CD4-positive, CD25-positive, alpha-beta regulatory T cell (primary cell): Measurements from ENCODE around the gene ALS2. TPM values are rescaled to one million over a fixed set of nuclear protein-coding genes. Genes with fewer than 3 reads are reported as not detected.

Source experiments
- ATAC-seq, 2 donors: fragments of 150-1000 bp; cut with Tn5 transposase; one replicate each; pipeline ENCODE4 v1.10.0; 2021; ENCODE audit warnings: low read depth in 2 of 2, moderate number of reproducible peaks in 2 of 2, moderate library complexity in 1 of 2
- DNase-seq, 3 donors: peaks; one replicate each; pipeline versions ENCODE4 v3.0.0 to v3.0.0-alpha.2; 2012 to 2022; ENCODE audit warnings: mixed read lengths in 1 of 3
- H3K27ac ChIP-seq: one replicate; pipeline ENCODE4 v1.7.0; 2013; ENCODE audit warnings: mild to moderate bottlenecking, low read length; ENCODE audit not compliant: insufficient read depth, poor library complexity, severe bottlenecking
- H3K27me3 ChIP-seq: one replicate; pipeline ENCODE4 v1.7.0; 2013; ENCODE audit warnings: low read length; ENCODE audit not compliant: control insufficient read depth, insufficient read depth
- H3K36me3 ChIP-seq: one replicate; pipeline ENCODE4 v1.7.0; 2013; ENCODE audit warnings: mild to moderate bottlenecking, low read length, moderate library complexity; ENCODE audit not compliant: control insufficient read depth, insufficient read depth
- H3K4me1 ChIP-seq: 2 replicates; pipeline ENCODE4 v1.7.0; 2013; ENCODE audit warnings: mild to moderate bottlenecking, low read length; ENCODE audit not compliant: insufficient read depth, control insufficient read depth, poor library complexity, severe bottlenecking
- H3K4me3 ChIP-seq: one replicate; pipeline ENCODE4 v1.7.0; 2013; ENCODE audit warnings: low read depth, mild to moderate bottlenecking, low read length, moderate library complexity
- H3K9me3 ChIP-seq, 2 experiments: 1 replicate in 1 of 2; 2 replicates in 1 of 2; pipeline ENCODE4 v1.7.0; 2013; ENCODE audit warnings: low read length in 2 of 2, mild to moderate bottlenecking in 1 of 2, moderate library complexity in 1 of 2; ENCODE audit not compliant: control insufficient read depth in 2 of 2
- H3K27ac Mint-ChIP-seq, 3 donors: one replicate each; pipeline ENCODE4 v1.8.0; 2020 to 2022; ENCODE audit warnings: mild to moderate bottlenecking in 3 of 3, mixed read lengths in 3 of 3, moderate library complexity in 2 of 3
- H3K27me3 Mint-ChIP-seq: one replicate; pipeline ENCODE4 v1.8.0; 2022; ENCODE audit warnings: mild to moderate bottlenecking, mixed read lengths
- H3K36me3 Mint-ChIP-seq: one replicate; pipeline ENCODE4 v1.8.0; 2020; ENCODE audit warnings: mixed read lengths
- H3K4me1 Mint-ChIP-seq, 4 donors: one replicate each; pipeline ENCODE4 v1.8.0; 2020 to 2022; ENCODE audit warnings: mixed read lengths in 4 of 4, mild to moderate bottlenecking in 1 of 4
- H3K4me3 Mint-ChIP-seq, 4 donors: one replicate each; pipeline ENCODE4 v1.8.0; 2020 to 2022; ENCODE audit warnings: mild to moderate bottlenecking in 4 of 4, mixed read lengths in 4 of 4, moderate library complexity in 3 of 4
- H3K9me3 Mint-ChIP-seq, 7 donors: one replicate each; pipeline ENCODE4 v1.8.0; 2020 to 2022; ENCODE audit warnings: mixed read lengths in 7 of 7, mild to moderate bottlenecking in 3 of 7, moderate library complexity in 2 of 7
- polyA plus RNA-seq, 4 donors: library from polyadenylated mRNA; unstranded; fragments of 300-500 nt; fragmentation: Illumina TruSeq; gene quantifications; one replicate each; pipeline ENCODE4 v1.2.3, GENCODE V29; 2021
- total RNA-seq: library from RNA; stranded (reverse); gene quantifications from one replicate; pipeline ENCODE4 v1.2.3, GENCODE V29; 2022

The ALS2 gene
- total and polyA plus RNA-seq, 5 donors from 2014 or later: 3.4 to 9.9 (median 4.3) TPM

- Mint-ChIP-seq H3K4me1 (peaks cover 3 to 5% (median 4%) of the 10 kb centered on the region in 4 donors), H3K4me3 (no peak overlapping the region), H3K36me3 (peaks cover 31% of the 10 kb centered on the region), H3K9me3 (peaks cover 0 to 8% (median 1%) of the 10 kb centered on the region in 7 donors), H3K27ac (no peak overlapping the region), H3K27me3 (no peaks in the 10 kb centered on the region)
- Histone ChIP-seq H3K4me1 (no peaks in the 10 kb centered on the region), H3K27ac (no peak overlapping the region), H3K9me3 (peaks cover 3 to 8% of the 10 kb centered on the region in 2 experiments), H3K4me3 (no peak overlapping the region), H3K27me3 (no peaks in the 10 kb centered on the region), H3K36me3 (no peaks in the 10 kb centered on the region)
- no peak for ATAC-seq
- no peak for DNase-seq
Measured at GRCh38 chr2:201735486-201735885, 45.2 kb downstream of the ALS2 start.

GRCh38 chr2:201734111-201734510, 46.6 kb downstream of the ALS2 start:
- Histone ChIP-seq H3K4me1 (no peaks in the 10 kb centered on the region), H3K36me3 (no peaks in the 10 kb centered on the region), H3K9me3 (peaks cover 3 to 8% of the 10 kb centered on the region in 2 experiments), H3K4me3 (no peak overlapping the region), H3K27me3 (no peaks in the 10 kb centered on the region), H3K27ac (no peak overlapping the region)
- DNase-seq: no peak
- ATAC-seq: no peak
- Mint-ChIP-seq H3K27ac (no peak overlapping the region), H3K4me3 (no peak overlapping the region), H3K36me3 (peaks cover 31% of the 10 kb centered on the region), H3K27me3 (no peaks in the 10 kb centered on the region), H3K4me1 (peaks cover 3 to 5% (median 4%) of the 10 kb centered on the region in 4 donors), H3K9me3 (peaks cover 0 to 8% (median 1%) of the 10 kb centered on the region in 7 donors)

- Histone ChIP-seq H3K4me1 (no peaks in the 10 kb centered on the region), H3K27ac (no peak overlapping the region), H3K27me3 (no peaks in the 10 kb centered on the region), H3K9me3 (peaks cover 3 to 8% of the 10 kb centered on the region in 2 experiments), H3K36me3 (no peaks in the 10 kb centered on the region), H3K4me3 (no peak overlapping the region)
- Mint-ChIP-seq H3K27ac (no peak overlapping the region), H3K27me3 (no peaks in the 10 kb centered on the region), H3K36me3 (peaks cover 34% of the 10 kb centered on the region), H3K4me1 (peaks cover 3 to 7% (median 4%) of the 10 kb centered on the region in 4 donors), H3K4me3 (no peak overlapping the region), H3K9me3 (peaks cover 0 to 8% (median 1%) of the 10 kb centered on the region in 7 donors)
- DNase-seq (no peak), ATAC-seq (no peak)
Measured at GRCh38 chr2:201733544-201733943, 47.2 kb downstream of the ALS2 start.

GRCh38 chr2:201730651-201731285, 50.0 kb downstream of the ALS2 start:
- no peak overlapping the region for H3K4me3 Mint-ChIP-seq
- Histone ChIP-seq H3K9me3 (no peaks in the 10 kb centered on the region), H3K27me3 (no peaks in the 10 kb centered on the region), H3K36me3 (peaks cover 4% of the 10 kb centered on the region), H3K27ac (no peak overlapping the region), H3K4me1 (no peaks in the 10 kb centered on the region), H3K4me3 (no peak overlapping the region)
- peaks cover 0 to 4% (median 0%) of the 10 kb centered on the region in 7 donors for H3K9me3 Mint-ChIP-seq
- peak in 1 of 3 donors; percentile 49 for DNase-seq
- H3K4me1 Mint-ChIP-seq: peaks cover 0 to 7% (median 4%) of the 10 kb centered on the region in 4 donors
- H3K27me3 Mint-ChIP-seq: no peaks in the 10 kb centered on the region
- peaks cover 40% of the 10 kb centered on the region for H3K36me3 Mint-ChIP-seq
- no peak for ATAC-seq
- H3K27ac Mint-ChIP-seq: no peak overlapping the region

GRCh38 chr2:201715459-201715858, 65.3 kb downstream of the ALS2 start:
- Histone ChIP-seq H3K36me3 (peaks cover 14% of the 10 kb centered on the region), H3K4me1 (no peaks in the 10 kb centered on the region), H3K9me3 (no peaks in the 10 kb centered on the region), H3K27me3 (no peaks in the 10 kb centered on the region), H3K27ac (no peak overlapping the region), H3K4me3 (no peak overlapping the region)
- DNase-seq (no peak), ATAC-seq (no peak)
- no peak overlapping the region for H3K4me3 Mint-ChIP-seq
- H3K4me1 Mint-ChIP-seq: no peaks in the 10 kb centered on the region
- H3K27ac Mint-ChIP-seq: no peak overlapping the region
- H3K36me3 Mint-ChIP-seq: peaks cover 46% of the 10 kb centered on the region
- peaks cover 0 to 6% (median 0%) of the 10 kb centered on the region in 7 donors for H3K9me3 Mint-ChIP-seq
- H3K27me3 Mint-ChIP-seq: no peaks in the 10 kb centered on the region

- H3K27ac Mint-ChIP-seq: no peak overlapping the region
- no peaks in the 10 kb centered on the region for H3K9me3 ChIP-seq
- H3K36me3 ChIP-seq: peaks cover 14% of the 10 kb centered on the region
- peaks cover 0 to 2% (median 0%) of the 10 kb centered on the region in 7 donors for H3K9me3 Mint-ChIP-seq
- H3K4me1 Mint-ChIP-seq: peaks cover 0 to 4% (median under 1%) of the 10 kb centered on the region in 4 donors
- no peak overlapping the region for H3K4me3 Mint-ChIP-seq
- H3K27me3 ChIP-seq: no peaks in the 10 kb centered on the region
- H3K4me1 ChIP-seq: no peaks in the 10 kb centered on the region
- ATAC-seq (no peak), DNase-seq (no peak)
- H3K27ac ChIP-seq: no peak overlapping the region
- no peak overlapping the region for H3K4me3 ChIP-seq
- peaks cover 39% of the 10 kb centered on the region for H3K36me3 Mint-ChIP-seq
- no peaks in the 10 kb centered on the region for H3K27me3 Mint-ChIP-seq
Measured at GRCh38 chr2:201712726-201713125, 68.0 kb downstream of the ALS2 start.

GRCh38 chr2:201709747-201710146, 71.0 kb downstream of the ALS2 start:
- H3K9me3 ChIP-seq: no peaks in the 10 kb centered on the region
- no peak overlapping the region for H3K27ac Mint-ChIP-seq
- DNase-seq (no peak), ATAC-seq (no peak)
- H3K4me1 ChIP-seq: no peaks in the 10 kb centered on the region
- H3K36me3 ChIP-seq: peaks cover 11% of the 10 kb centered on the region
- H3K4me3 Mint-ChIP-seq: no peak overlapping the region
- peaks cover 0 to 6% (median 2%) of the 10 kb centered on the region in 4 donors for H3K4me1 Mint-ChIP-seq
- H3K27ac ChIP-seq: no peak overlapping the region
- peaks cover 0 to 2% (median 0%) of the 10 kb centered on the region in 7 donors for H3K9me3 Mint-ChIP-seq
- H3K27me3 ChIP-seq: no peaks in the 10 kb centered on the region
- peaks cover 41% of the 10 kb centered on the region for H3K36me3 Mint-ChIP-seq
- H3K4me3 ChIP-seq: no peak overlapping the region
- no peaks in the 10 kb centered on the region for H3K27me3 Mint-ChIP-seq

GRCh38 chr2:201709049-201709448, 71.7 kb downstream of the ALS2 start:
- no peaks in the 10 kb centered on the region for H3K4me1 ChIP-seq
- peaks cover 41% of the 10 kb centered on the region for H3K36me3 Mint-ChIP-seq
- no peak overlapping the region for H3K4me3 ChIP-seq
- no peak overlapping the region for H3K27ac Mint-ChIP-seq
- no peaks in the 10 kb centered on the region for H3K27me3 Mint-ChIP-seq
- DNase-seq (no peak), ATAC-seq (no peak)
- no peak overlapping the region for H3K27ac ChIP-seq
- H3K4me3 Mint-ChIP-seq: no peak overlapping the region
- H3K36me3 ChIP-seq: peaks cover 14% of the 10 kb centered on the region
- peaks cover 0 to 6% (median 2%) of the 10 kb centered on the region in 4 donors for H3K4me1 Mint-ChIP-seq
- H3K9me3 ChIP-seq: no peaks in the 10 kb centered on the region
- H3K9me3 Mint-ChIP-seq: peaks cover 0 to 2% (median 0%) of the 10 kb centered on the region in 7 donors
- no peaks in the 10 kb centered on the region for H3K27me3 ChIP-seq
